ENCODE measurements around the gene KCNAB2. TPM values are rescaled to one million over a fixed set of nuclear protein-coding genes. Genes with fewer than 3 reads are reported as not detected.

KCNAB2 gene
- total RNA-seq, 1 donor from 2014 or later = 17.9 TPM

- Histone ChIP-seq H3K4me1 (no peaks in the 10 kb centered on the region), H3K36me3 (no peaks in the 10 kb centered on the region), H3K4me3 (no peak overlapping the region), H3K9me3 (no peaks in the 10 kb centered on the region), H3K27me3 (no peaks in the 10 kb centered on the region), H3K27ac (no peak overlapping the region)
- intact Hi-C loops (cut with DNase I) = no loop called here
- TF ChIP-seq, protein P1, sequence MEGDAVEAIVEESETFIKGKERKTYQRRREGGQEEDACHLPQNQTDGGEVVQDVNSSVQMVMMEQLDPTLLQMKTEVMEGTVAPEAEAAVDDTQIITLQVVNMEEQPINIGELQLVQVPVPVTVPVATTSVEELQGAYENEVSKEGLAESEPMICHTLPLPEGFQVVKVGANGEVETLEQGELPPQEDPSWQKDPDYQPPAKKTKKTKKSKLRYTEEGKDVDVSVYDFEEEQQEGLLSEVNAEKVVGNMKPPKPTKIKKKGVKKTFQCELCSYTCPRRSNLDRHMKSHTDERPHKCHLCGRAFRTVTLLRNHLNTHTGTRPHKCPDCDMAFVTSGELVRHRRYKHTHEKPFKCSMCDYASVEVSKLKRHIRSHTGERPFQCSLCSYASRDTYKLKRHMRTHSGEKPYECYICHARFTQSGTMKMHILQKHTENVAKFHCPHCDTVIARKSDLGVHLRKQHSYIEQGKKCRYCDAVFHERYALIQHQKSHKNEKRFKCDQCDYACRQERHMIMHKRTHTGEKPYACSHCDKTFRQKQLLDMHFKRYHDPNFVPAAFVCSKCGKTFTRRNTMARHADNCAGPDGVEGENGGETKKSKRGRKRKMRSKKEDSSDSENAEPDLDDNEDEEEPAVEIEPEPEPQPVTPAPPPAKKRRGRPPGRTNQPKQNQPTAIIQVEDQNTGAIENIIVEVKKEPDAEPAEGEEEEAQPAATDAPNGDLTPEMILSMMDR (IDR thresholded peaks at IDR 0.05) = no peak
- no peak for DNase-seq (ENCODE audit: low spot score in 2 of 2)
Measured at GRCh38 chr1:6094801-6095505, 49.3 kb downstream of the KCNAB2 start.

DNA sequence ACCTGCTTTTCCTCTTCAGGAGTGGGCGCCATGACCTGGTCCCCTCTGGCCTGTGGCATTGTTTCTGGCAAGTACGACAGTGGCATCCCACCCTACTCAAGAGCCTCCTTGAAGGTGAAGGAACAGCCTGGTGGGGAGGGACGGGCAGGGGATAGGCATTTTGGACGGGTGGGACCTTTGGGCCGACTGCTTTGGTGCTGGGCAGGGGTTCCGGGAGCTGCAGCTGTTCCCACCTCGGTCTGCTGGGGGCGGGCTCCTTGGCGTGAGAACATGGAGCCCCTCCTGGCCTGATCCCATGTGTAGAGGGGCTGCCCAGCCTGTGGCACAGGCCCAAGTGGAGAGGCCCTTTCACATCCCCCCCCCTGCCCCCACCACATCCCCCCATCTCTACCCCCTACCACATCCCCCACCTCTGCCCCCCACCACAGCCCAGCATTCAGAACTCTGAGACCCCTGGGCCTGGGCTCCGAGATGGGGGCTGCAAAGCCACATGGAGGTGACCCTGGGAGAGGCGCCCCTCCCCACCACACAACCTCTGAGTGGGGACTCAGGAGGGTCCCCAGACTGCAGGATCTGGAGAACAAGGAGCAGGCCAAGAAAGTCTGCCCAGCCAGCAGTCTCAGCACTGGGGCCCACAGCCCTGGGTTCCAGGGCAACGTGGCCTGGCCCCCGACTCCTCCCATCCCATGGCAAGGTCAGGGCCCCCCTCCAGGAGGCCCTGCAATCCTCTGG, 50.0 kb downstream of the KCNAB2 start:
- H3K4me1 ChIP-seq = no peaks in the 10 kb centered on the region
- no peak overlapping the region for H3K27ac ChIP-seq
- H3K4me3 ChIP-seq = no peak overlapping the region
- intact Hi-C loops (cut with DNase I) = no loop called here
- no peaks in the 10 kb centered on the region for H3K9me3 ChIP-seq
- DNase-seq (ENCODE audit: low spot score in 2 of 2) = no peak
- H3K36me3 ChIP-seq = no peaks in the 10 kb centered on the region
- TF ChIP-seq, protein P1 (IDR thresholded peaks at IDR 0.05) = no peak
- no peaks in the 10 kb centered on the region for H3K27me3 ChIP-seq

DNA sequence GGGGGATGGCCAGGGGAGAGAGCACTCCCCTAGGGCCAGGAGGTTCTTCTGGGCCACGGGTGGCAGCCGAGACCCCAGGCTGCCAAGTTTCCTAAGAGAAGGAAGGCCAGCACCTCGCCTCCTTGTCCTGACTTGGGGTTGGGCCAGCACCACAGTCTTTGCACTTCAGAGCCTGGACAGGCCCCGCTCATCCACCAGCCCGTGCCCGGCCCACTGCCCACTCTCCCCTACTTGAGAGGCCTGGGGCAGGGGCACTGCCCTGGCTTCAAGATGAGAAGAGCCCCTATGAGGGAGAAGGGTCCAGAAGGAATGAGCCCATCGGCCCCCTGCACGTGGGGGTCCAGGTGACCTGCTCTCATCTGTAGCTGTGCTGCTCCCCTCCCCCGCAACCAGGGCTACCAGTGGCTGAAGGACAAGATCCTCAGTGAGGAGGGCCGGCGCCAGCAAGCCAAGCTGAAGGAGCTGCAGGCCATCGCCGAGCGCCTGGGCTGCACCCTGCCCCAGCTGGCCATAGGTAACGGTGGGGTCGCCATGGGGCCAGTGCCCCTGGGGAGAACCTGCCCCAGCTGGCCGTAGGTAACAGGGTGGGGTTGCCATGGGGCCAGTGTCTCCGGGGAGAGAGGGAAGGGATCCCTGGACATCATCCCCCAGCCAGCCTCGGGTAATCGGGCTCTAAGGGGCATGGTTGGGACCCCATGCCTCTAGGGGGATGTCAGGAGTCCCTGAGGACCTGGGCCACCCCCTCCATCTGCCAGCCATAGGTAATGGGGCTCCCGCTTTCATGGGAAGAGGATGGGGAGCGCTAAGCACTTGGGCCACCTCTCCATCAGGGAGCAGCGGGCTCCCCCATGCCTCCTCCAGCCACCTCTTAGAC, 50.8 kb downstream of the KCNAB2 start:
- intact Hi-C loops (cut with DNase I) = no loop called here
- H3K9me3 ChIP-seq = no peaks in the 10 kb centered on the region
- no peak for DNase-seq (ENCODE audit: low spot score in 2 of 2)

GRCh38 chr1:6097117-6097595, 51.5 kb downstream of the KCNAB2 start:
- H3K9me3 ChIP-seq = no peaks in the 10 kb centered on the region
- TF ChIP-seq, protein P1 (IDR thresholded peaks at IDR 0.05) = no peak
- no peak overlapping the region for H3K4me3 ChIP-seq
- DNase-seq (ENCODE audit: low spot score in 2 of 2) = no peak
- intact Hi-C loops (cut with DNase I) = no loop called here
- no peaks in the 10 kb centered on the region for H3K4me1 ChIP-seq
- H3K36me3 ChIP-seq = no peaks in the 10 kb centered on the region
- no peak overlapping the region for H3K27ac ChIP-seq
- no peaks in the 10 kb centered on the region for H3K27me3 ChIP-seq

More for the DNA sequence above, 50.8 kb downstream of the KCNAB2 start:
- Histone ChIP-seq H3K4me3 (no peak overlapping the region), H3K27me3 (no peaks in the 10 kb centered on the region), H3K27ac (no peak overlapping the region), H3K4me1 (no peaks in the 10 kb centered on the region), H3K36me3 (no peaks in the 10 kb centered on the region)
- TF ChIP-seq, protein P1 (IDR thresholded peaks at IDR 0.05) = no peak

DNA sequence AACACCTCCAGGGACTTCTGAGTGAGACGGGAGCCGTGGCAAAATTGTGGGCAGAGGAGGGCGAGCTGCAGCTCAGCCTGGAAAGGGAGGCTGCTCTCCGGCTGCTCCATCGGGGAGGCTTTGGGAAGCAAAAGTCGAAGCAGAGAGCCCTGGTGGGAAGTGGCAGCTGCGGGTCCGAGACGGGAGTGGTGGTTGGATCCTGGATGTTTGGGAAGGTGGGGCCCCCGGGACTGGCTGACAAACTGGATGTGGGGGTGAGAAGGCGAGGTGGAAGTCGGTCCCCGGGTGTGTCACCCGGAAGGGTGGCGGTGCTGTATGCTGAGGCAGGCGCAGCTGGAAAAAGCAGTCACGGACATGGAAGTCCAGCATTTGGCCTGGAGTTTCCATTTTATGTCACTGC, 52.1 kb downstream of the KCNAB2 start:
- TF ChIP-seq, protein P1 (IDR thresholded peaks at IDR 0.05) = no peak
- intact Hi-C loops (cut with DNase I) = no loop called here
- DNase-seq (ENCODE audit: low spot score in 2 of 2) = no peak
- Histone ChIP-seq H3K27ac (no peak overlapping the region), H3K4me1 (no peaks in the 10 kb centered on the region), H3K9me3 (no peaks in the 10 kb centered on the region), H3K4me3 (no peak overlapping the region), H3K27me3 (no peaks in the 10 kb centered on the region), H3K36me3 (no peaks in the 10 kb centered on the region)
